Lung (tissue), 12 donors: Measurements from ENCODE around the gene SLC40A1. TPM values are rescaled to one million over a fixed set of nuclear protein-coding genes. Genes with fewer than 3 reads are reported as not detected.

Source experiments
- ATAC-seq: fragments of 200-7000 bp; cut with Tn5 transposase; one replicate; pipeline ENCODE4 v1.9.1; 2020; ENCODE audit warnings: moderate number of reproducible peaks; ENCODE audit not compliant: insufficient read depth, low FRiP score
- DNase-seq, 3 donors: peaks; one replicate each; pipeline ENCODE4 v3.0.0-alpha.2; 2013 to 2017
- H3K27ac ChIP-seq, 2 donors: one replicate each; pipeline ENCODE4 v1.5.1; 2013; ENCODE audit warnings: mild to moderate bottlenecking in 2 of 2, moderate library complexity in 2 of 2, control low read depth in 1 of 2, inconsistent platforms in 1 of 2, low read depth in 1 of 2, low read length in 1 of 2
- H3K27me3 ChIP-seq, 3 donors: one replicate each; pipeline ENCODE4 v1.5.1; 2013; ENCODE audit warnings: low read length in 2 of 3; ENCODE audit not compliant: control insufficient read depth in 3 of 3, insufficient read depth in 3 of 3
- H3K36me3 ChIP-seq, 4 donors: one replicate each; pipeline ENCODE4 v1.5.1; 2013; ENCODE audit warnings: low read length in 4 of 4, mild to moderate bottlenecking in 1 of 4, moderate library complexity in 1 of 4; ENCODE audit not compliant: control insufficient read depth in 4 of 4, insufficient read depth in 4 of 4
- H3K4me1 ChIP-seq, 5 donors: one replicate each; pipeline ENCODE4 v1.5.1; 2013; ENCODE audit warnings: low read length in 5 of 5, mild to moderate bottlenecking in 2 of 5, moderate library complexity in 1 of 5; ENCODE audit not compliant: control insufficient read depth in 5 of 5, insufficient read depth in 5 of 5
- H3K4me3 ChIP-seq: one replicate; pipeline ENCODE4 v1.5.1; 2013; ENCODE audit warnings: mild to moderate bottlenecking, control low read depth, moderate library complexity
- H3K9ac ChIP-seq, 2 donors: one replicate each; pipeline ENCODE4 v1.5.1; 2013; ENCODE audit warnings: low read length in 2 of 2, control low read depth in 1 of 2; ENCODE audit not compliant: insufficient read depth in 1 of 2
- H3K9me3 ChIP-seq, 4 donors: one replicate each; pipeline ENCODE4 v1.5.1; 2013; ENCODE audit warnings: low read length in 3 of 4, mild to moderate bottlenecking in 1 of 4, moderate library complexity in 1 of 4; ENCODE audit not compliant: control insufficient read depth in 4 of 4, insufficient read depth in 3 of 4
- CTCF ChIP-seq: IDR thresholded peaks from 2 replicates; pipeline ENCODE4 v1.5.1; 2012; ENCODE audit warnings: mild to moderate bottlenecking; ENCODE audit errors: control extremely low read depth, extremely low read depth
- WGBS, 2 donors: extraction: QIAGEN DNeasy Blood & Tissue Kit; methylation state at CpG; one replicate each; pipeline ENCODE4 v1.1.7; 2013; 5-methylcytosine and 5-hydroxymethylcytosine counted together
- polyA plus RNA-seq, 2 donors: library from polyadenylated mRNA; stranded (reverse); fragments of 200-250 nt; gene quantifications; one replicate each; pipeline ENCODE4 v1.2.1, GENCODE V29; 2013
- total RNA-seq, 2 donors: library from RNA; depleted of rRNA in 1 of 2; stranded (reverse); fragments of >200 nt in 1 of 2; gene quantifications; one replicate each; pipeline ENCODE4 v1.2.1, GENCODE V29; 2014 to 2021
- donor health status: control.
- donor health status: control.
- donor health status: Bipolar disorder and iron deficiency.
- donor health status: healthy.
- donor health status: DM: yes; HTN: yes; CAD: no.

The SLC40A1 gene
- total and polyA plus RNA-seq, 4 donors, result 50.2 to 553 (median 75.8) TPM

- Histone ChIP-seq H3K27ac (no peak overlapping the region), H3K9ac (no peak overlapping the region), H3K36me3 (peaks cover 0 to 6% (median 0%) of the 10 kb centered on the region in 4 donors), H3K4me1 (peaks cover 0 to 10% (median 7%) of the 10 kb centered on the region in 5 donors), H3K27me3 (no peaks in the 10 kb centered on the region), H3K9me3 (no peaks in the 10 kb centered on the region), H3K4me3 (no peak overlapping the region)
- TF ChIP-seq CTCF, result no peak
- no peak for ATAC-seq
- no peak for DNase-seq
Observed at GRCh38 chr2:189584686-189585085, 4.1 kb upstream of the SLC40A1 start.

GRCh38 chr2:189583227-189584198 lies 2.9 kb upstream of the SLC40A1 start:
- Histone ChIP-seq H3K36me3 (peaks cover 0 to 15% (median 1%) of the 10 kb centered on the region in 4 donors), H3K27me3 (no peaks in the 10 kb centered on the region), H3K9ac (no peak overlapping the region), H3K4me1 (peaks cover 0 to 16% (median 8%) of the 10 kb centered on the region in 5 donors), H3K4me3 (no peak overlapping the region), H3K9me3 (no peaks in the 10 kb centered on the region), H3K27ac (no peak overlapping the region)
- 87 to 90% methylated on average over 5 of the region's 5 CpGs for WGBS, 2 donors
- TF ChIP-seq CTCF, result no peak
- ATAC-seq (no peak), DNase-seq (no peak)

GRCh38 chr2:189582809-189583192 lies 2.2 kb upstream of the SLC40A1 start:
- no peak for TF ChIP-seq CTCF
- DNase-seq (no peak), ATAC-seq (no peak)
- WGBS, 2 donors, result 81 to 82% methylated on average over 2 of the region's 2 CpGs
- H3K4me1 ChIP-seq, result peaks cover 0 to 23% (median 8%) of the 10 kb centered on the region in 5 donors
- H3K4me3 ChIP-seq, result no peak overlapping the region
- no peak overlapping the region for H3K27ac ChIP-seq
- no peak overlapping the region for H3K9ac ChIP-seq
- H3K36me3 ChIP-seq, result peaks cover 0 to 22% (median 5%) of the 10 kb centered on the region in 4 donors
- H3K9me3 ChIP-seq, result no peaks in the 10 kb centered on the region
- no peaks in the 10 kb centered on the region for H3K27me3 ChIP-seq
